ENCODE data around the gene WBP2.

- no peak for TF ChIP-seq TAF1 (IDR thresholded peaks at IDR 0.05; ENCODE audit: borderline replicate concordance, insufficient read depth, low read length)
- no peak for TF ChIP-seq POLR2AphosphoS5 (IDR thresholded peaks at IDR 0.05; ENCODE audit: low read depth, low read length)
- TF ChIP-seq REST (IDR thresholded peaks at IDR 0.05; ENCODE audit: insufficient read depth in 1 of 2, low read depth in 2 of 2, low read length in 2 of 2): no peak
- TF ChIP-seq SIN3A (IDR thresholded peaks at IDR 0.05; ENCODE audit: borderline replicate concordance, insufficient read depth, low read length): no peak
- no peak for TF ChIP-seq FOXP2 (optimal IDR thresholded peaks at IDR 0.05; ENCODE audit: borderline replicate concordance, extremely low read depth, extremely low read length, insufficient read depth)
Measured at GRCh38 chr17:75831032-75831571, 24.0 kb downstream of the WBP2 start.
